Measurements from ENCODE around the gene HNRNPA0. TPM values are rescaled to one million over a fixed set of nuclear protein-coding genes. Genes with fewer than 3 reads are reported as not detected.

Gene HNRNPA0
- polyA plus RNA-seq, 3 donors = 8.3 to 15.5 (median 10.8) TPM

DNA sequence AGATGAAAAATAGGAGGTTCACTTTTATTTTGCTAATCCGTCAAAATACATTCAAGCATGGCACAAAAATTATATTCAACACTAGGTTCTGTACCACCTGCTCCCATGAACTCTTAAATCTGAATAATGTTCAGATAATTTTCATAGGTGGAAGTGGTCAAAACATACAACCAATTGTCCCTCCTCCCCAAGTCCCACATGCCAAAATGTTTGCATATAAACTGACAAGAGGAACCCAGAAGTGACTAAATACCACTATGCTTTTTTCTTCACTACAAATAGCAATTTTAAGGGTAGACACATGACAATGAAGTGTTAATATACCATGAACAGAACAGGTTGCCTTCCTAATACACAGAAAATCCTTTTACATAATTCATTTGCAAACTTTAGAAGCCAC is 3.7 kb downstream of the HNRNPA0 start:
- Histone ChIP-seq H3K36me3 (replicated peaks in 1 of 2; ENCODE audit: control insufficient read depth in 1 of 2, insufficient read depth in 2 of 2, low read length in 2 of 2) (no peaks in the 10 kb centered on the region), H3K27ac (ENCODE audit: low read depth in 1 of 2, low read length in 2 of 2) (no peak overlapping the region), H2AFZ (ENCODE audit: insufficient read depth, low read depth, low read length, poor library complexity, severe bottlenecking) (no peak overlapping the region), H4K20me1 (ENCODE audit: insufficient read depth, low read length) (peaks cover 54% of the 10 kb centered on the region), H3K9ac (ENCODE audit: insufficient read depth, low read length, poor library complexity, severe bottlenecking) (no peak overlapping the region), H3K9me3 (replicated peaks in 1 of 2; ENCODE audit: control insufficient read depth in 1 of 2, insufficient read depth in 1 of 2, low read length in 2 of 2) (no peaks in the 10 kb centered on the region), H3K4me1 (ENCODE audit: control insufficient read depth in 1 of 2, insufficient read depth in 2 of 2, low read length in 2 of 2) (peaks cover 14 to 34% of the 10 kb centered on the region in 2 donors), H3K4me3 (replicated peaks in 1 of 3; ENCODE audit: low read depth in 2 of 3, low read length in 3 of 3) (no peak overlapping the region), H3K27me3 (ENCODE audit: control insufficient read depth in 2 of 2, insufficient read depth in 2 of 2, low read length in 2 of 2) (no peaks in the 10 kb centered on the region), H3K4me2 (replicated peaks; ENCODE audit: extremely low read depth, low read length, poor library complexity, severe bottlenecking) (no peak overlapping the region), H3K79me2 (ENCODE audit: insufficient read depth, low read length) (peaks cover 51% of the 10 kb centered on the region)
- Mint-ChIP-seq H3K4me1 (peaks cover 23% of the 10 kb centered on the region), H3K27ac (no peak overlapping the region), H3K27me3 (ENCODE audit: low read depth in 3 of 3) (no peaks in the 10 kb centered on the region), H3K4me3 (no peak overlapping the region), H3K9me3 (peaks cover 0 to 2% (median 0%) of the 10 kb centered on the region in 7 donors), H3K36me3 (peaks cover 3 to 5% of the 10 kb centered on the region in 2 donors)
- no peak for DNase-seq
- intact Hi-C loops (cut with micrococcal nuclease) = loop anchor here in 1 of 2 donors (5.0 kb wide), 1 partner anchor 282 kb away; the partner anchor contains the start of gene FAM13B
- TF ChIP-seq, protein P1, sequence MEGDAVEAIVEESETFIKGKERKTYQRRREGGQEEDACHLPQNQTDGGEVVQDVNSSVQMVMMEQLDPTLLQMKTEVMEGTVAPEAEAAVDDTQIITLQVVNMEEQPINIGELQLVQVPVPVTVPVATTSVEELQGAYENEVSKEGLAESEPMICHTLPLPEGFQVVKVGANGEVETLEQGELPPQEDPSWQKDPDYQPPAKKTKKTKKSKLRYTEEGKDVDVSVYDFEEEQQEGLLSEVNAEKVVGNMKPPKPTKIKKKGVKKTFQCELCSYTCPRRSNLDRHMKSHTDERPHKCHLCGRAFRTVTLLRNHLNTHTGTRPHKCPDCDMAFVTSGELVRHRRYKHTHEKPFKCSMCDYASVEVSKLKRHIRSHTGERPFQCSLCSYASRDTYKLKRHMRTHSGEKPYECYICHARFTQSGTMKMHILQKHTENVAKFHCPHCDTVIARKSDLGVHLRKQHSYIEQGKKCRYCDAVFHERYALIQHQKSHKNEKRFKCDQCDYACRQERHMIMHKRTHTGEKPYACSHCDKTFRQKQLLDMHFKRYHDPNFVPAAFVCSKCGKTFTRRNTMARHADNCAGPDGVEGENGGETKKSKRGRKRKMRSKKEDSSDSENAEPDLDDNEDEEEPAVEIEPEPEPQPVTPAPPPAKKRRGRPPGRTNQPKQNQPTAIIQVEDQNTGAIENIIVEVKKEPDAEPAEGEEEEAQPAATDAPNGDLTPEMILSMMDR (IDR thresholded peaks at IDR 0.05) = no peak
- no CpG with 5 or more reads among the region's 1 CpG for WGBS (ENCODE audit: insufficient coverage)

DNA sequence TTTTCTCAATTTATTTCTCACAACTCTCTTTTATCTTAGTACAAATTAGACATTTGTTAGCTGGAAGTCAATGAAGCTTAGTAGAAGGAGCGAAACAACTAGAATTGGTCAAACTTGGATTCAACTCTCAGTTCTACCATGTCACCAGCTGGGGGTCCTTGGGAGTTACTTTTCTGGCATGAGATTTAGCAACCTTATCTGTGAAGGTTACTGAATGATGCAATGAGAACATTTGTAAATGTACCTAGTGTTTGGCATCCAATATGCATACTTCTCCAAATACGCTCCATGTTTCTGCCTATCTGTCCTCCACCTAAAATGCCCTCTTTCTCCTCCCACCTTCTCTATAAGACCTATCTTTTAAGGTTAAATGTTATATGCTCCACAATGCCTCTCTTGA is 6.3 kb downstream of the HNRNPA0 start:
- Histone ChIP-seq H4K20me1 (ENCODE audit: insufficient read depth, low read length) (peaks cover 43% of the 10 kb centered on the region), H2AFZ (ENCODE audit: insufficient read depth, low read depth, low read length, poor library complexity, severe bottlenecking) (no peak overlapping the region), H3K36me3 (replicated peaks in 1 of 2; ENCODE audit: control insufficient read depth in 1 of 2, insufficient read depth in 2 of 2, low read length in 2 of 2) (no peaks in the 10 kb centered on the region), H3K9me3 (replicated peaks in 1 of 2; ENCODE audit: control insufficient read depth in 1 of 2, insufficient read depth in 1 of 2, low read length in 2 of 2) (no peaks in the 10 kb centered on the region), H3K4me3 (replicated peaks in 1 of 3; ENCODE audit: low read depth in 2 of 3, low read length in 3 of 3) (no peak overlapping the region), H3K4me1 (ENCODE audit: control insufficient read depth in 1 of 2, insufficient read depth in 2 of 2, low read length in 2 of 2) (peaks cover 9 to 24% of the 10 kb centered on the region in 2 donors), H3K79me2 (ENCODE audit: insufficient read depth, low read length) (peaks cover 41% of the 10 kb centered on the region), H3K27me3 (ENCODE audit: control insufficient read depth in 2 of 2, insufficient read depth in 2 of 2, low read length in 2 of 2) (no peaks in the 10 kb centered on the region), H3K9ac (ENCODE audit: insufficient read depth, low read length, poor library complexity, severe bottlenecking) (no peak overlapping the region), H3K4me2 (replicated peaks; ENCODE audit: extremely low read depth, low read length, poor library complexity, severe bottlenecking) (no peak overlapping the region), H3K27ac (ENCODE audit: low read depth in 1 of 2, low read length in 2 of 2) (no peak overlapping the region)
- H3K4me1 Mint-ChIP-seq = peaks cover 18% of the 10 kb centered on the region
- WGBS (ENCODE audit: insufficient coverage) = 80% methylated on average over 1 of the region's 2 CpGs
- H3K4me3 Mint-ChIP-seq = no peak overlapping the region
- H3K9me3 Mint-ChIP-seq = peaks cover 0 to 1% (median 0%) of the 10 kb centered on the region in 7 donors
- H3K27me3 Mint-ChIP-seq (ENCODE audit: low read depth in 3 of 3) = no peaks in the 10 kb centered on the region
- H3K36me3 Mint-ChIP-seq = peaks cover 3 to 5% of the 10 kb centered on the region in 2 donors
- TF ChIP-seq, protein P1 (IDR thresholded peaks at IDR 0.05) = no peak
- no peak for DNase-seq
- no peak overlapping the region for H3K27ac Mint-ChIP-seq
- intact Hi-C loops (cut with micrococcal nuclease) = loop anchor here in 1 of 2 donors (10.0 kb wide), 1 partner anchor 83 kb away; no protein-coding TSS in a partner anchor

Measured in CD14-positive monocyte (primary cell).